Inflammatory macrophage treated with lipopolysaccharide for 1 hour (primary cell): Measurements from ENCODE around the gene AVPI1.

Source experiments
- DNase-seq, 2 donors: peaks; one replicate each; pipeline ENCODE4 v3.0.0-alpha.2; 2020 to 2022

Gene AVPI1

GRCh38 chr10:97686962-97687784, at the start of gene AVPI1:
Gene AVPI1, minus strand, starts transcription at chr10:97687241. Its CDS starts 7,336 bp downstream, at chr10:97679905.
- peak; percentile 97 to 98 for DNase-seq

- DNase-seq = no peak
Measured at GRCh38 chr10:97736403-97736901, 49.4 kb upstream of the AVPI1 start.

- DNase-seq = no peak
Measured at GRCh38 chr10:97734021-97734420, 47.0 kb upstream of the AVPI1 start.

- DNase-seq = no peak
Measured at GRCh38 chr10:97733256-97733655, 46.2 kb upstream of the AVPI1 start.

- DNase-seq = no peak
Measured at GRCh38 chr10:97732052-97732359, 45.0 kb upstream of the AVPI1 start.

- DNase-seq = peak; percentile 55 to 87
Measured at GRCh38 chr10:97731346-97732051, 44.5 kb upstream of the AVPI1 start.

GRCh38 chr10:97729014-97729413, 42.0 kb upstream of the AVPI1 start:
- DNase-seq = no peak

GRCh38 chr10:97726636-97727178, 39.7 kb upstream of the AVPI1 start:
- DNase-seq = no peak

- DNase-seq = peak; percentile 92 to 100
Measured at GRCh38 chr10:97724341-97724941, 37.4 kb upstream of the AVPI1 start.

- DNase-seq = peak in 1 of 2 donors; percentile 44
Measured at GRCh38 chr10:97723001-97723400, 36.0 kb upstream of the AVPI1 start.

- DNase-seq = no peak
Measured at GRCh38 chr10:97721871-97722780, 35.1 kb upstream of the AVPI1 start.

GRCh38 chr10:97719602-97720001, 32.6 kb upstream of the AVPI1 start:
- DNase-seq = no peak

GRCh38 chr10:97718659-97719142, 31.7 kb upstream of the AVPI1 start:
- DNase-seq = no peak

- peak in 1 of 2 donors; percentile 41 for DNase-seq
Measured at GRCh38 chr10:97718178-97718577, 31.1 kb upstream of the AVPI1 start.

GRCh38 chr10:97717627-97718026, 30.6 kb upstream of the AVPI1 start:
- DNase-seq = no peak

GRCh38 chr10:97715259-97715874, 28.3 kb upstream of the AVPI1 start:
- no peak for DNase-seq

GRCh38 chr10:97714401-97715258, 27.6 kb upstream of the AVPI1 start:
- peak; percentile 64 to 66 for DNase-seq

GRCh38 chr10:97713826-97714400, 26.9 kb upstream of the AVPI1 start:
- peak; percentile 56 to 62 for DNase-seq

GRCh38 chr10:97713339-97713825, 26.3 kb upstream of the AVPI1 start, which contains the start of gene MARVELD1:
Gene MARVELD1, plus strand, starts transcription at chr10:97713730. Its CDS starts 147 bp downstream, at chr10:97713877.
- no peak for DNase-seq
